Esophagus squamous epithelium (tissue), 4 donors: ENCODE data around the gene ATP8B4.

ENCODE experiments used
- CTCF ChIP-seq, 6 experiments: fragments of 450-650 bp in 4 of 6; fragments of 200-600 bp in 2 of 6; sonication (generic) in 2 of 6; IDR thresholded peaks; one replicate each; pipeline ENCODE4 v1.5.1; 2016 to 2019; ENCODE audit warnings: antibody characterized with exemption in 6 of 6, mild to moderate bottlenecking in 4 of 6, moderate library complexity in 4 of 6
- POLR2A ChIP-seq, 4 donors: fragments of 450-650 bp; IDR thresholded peaks; one replicate each; pipeline ENCODE4 v1.6.1; 2017; ENCODE audit warnings: antibody characterized with exemption in 4 of 4, mild to moderate bottlenecking in 4 of 4, moderate library complexity in 3 of 4

- TF ChIP-seq CTCF (IDR thresholded peaks at IDR 0.05) (no peak), POLR2A (IDR thresholded peaks at IDR 0.05) (no peak)
Measured at GRCh38 chr15:50044904-50045303, 74.1 kb downstream of the ATP8B4 start.
